SK-N-SH (cell line): ENCODE measurements around the gene RSPO4. TPM values are rescaled to one million over a fixed set of nuclear protein-coding genes. Genes with fewer than 3 reads are reported as not detected.

Experiments
- CTCF ChIA-PET: fragments of 300-600, 350-600 bp; formaldehyde crosslinking; extraction: SDS; loops from one replicate; lab custom pipeline; 2021; lab: Yijun Ruan, JAX
- POLR2A ChIA-PET: fragments of 350-600 bp; sonication (Branson Sonifier 250); formaldehyde crosslinking; extraction: SDS; loops from one replicate; lab custom pipeline; 2020; ENCODE audit warnings: antibody characterized with exemption, inconsistent platforms; lab: Yijun Ruan, JAX
- DNase-seq: peaks from one replicate; pipeline ENCODE4 v3.0.0; 2012
- H2AFZ ChIP-seq: fragments of 200-600 bp; sonication (generic); 2 replicates; pipeline ENCODE4 v1.8.1; 2016; ENCODE audit warnings: antibody characterized with exemption, mild to moderate bottlenecking, low read depth
- H3F3A ChIP-seq: fragments of 200-600 bp; sonication (generic); replicated peaks from 2 replicates; pipeline ENCODE3; 2016; ENCODE audit warnings: antibody characterized with exemption, mild to moderate bottlenecking; ENCODE audit not compliant: insufficient read depth
- H3K27ac ChIP-seq, 2 experiments: fragments of 200-500 bp in 1 of 2; fragments of 200-600 bp in 1 of 2; sonication (Bioruptor generic) in 1 of 2; sonication (generic), shearing (Covaris generic) in 1 of 2; 2 replicates each; pipeline versions ENCODE4 v1.5.1 to v1.6.1; 2014 to 2016; ENCODE audit warnings: low read depth in 2 of 2, inconsistent platforms in 1 of 2, low read length in 1 of 2, mild to moderate bottlenecking in 1 of 2, mixed read lengths in 1 of 2
- H3K27me3 ChIP-seq: fragments of 200-600 bp; sonication (generic), shearing (Covaris generic); 2 replicates; pipeline ENCODE4 v1.6.1; 2016; ENCODE audit warnings: mixed run types; ENCODE audit not compliant: insufficient read depth
- H3K36me3 ChIP-seq, 2 experiments: fragments of 200-500 bp in 1 of 2; fragments of 200-600 bp in 1 of 2; sonication (Bioruptor generic) in 1 of 2; sonication (generic) in 1 of 2; replicated peaks in 1 of 2; 2 replicates each; pipeline versions ENCODE3 to v1.5.1; 2014 to 2016; ENCODE audit warnings: low read length in 1 of 2, mild to moderate bottlenecking in 1 of 2; ENCODE audit not compliant: insufficient read depth in 2 of 2, control insufficient read depth in 1 of 2
- H3K4me1 ChIP-seq, 2 experiments: fragments of 200-500 bp in 1 of 2; fragments of 200-600 bp in 1 of 2; sonication (Bioruptor generic) in 1 of 2; sonication (generic), shearing (Covaris generic) in 1 of 2; 2 replicates each; pipeline versions ENCODE4 v1.5.1 to v1.6.1; 2014 to 2016; ENCODE audit warnings: low read depth in 1 of 2, low read length in 1 of 2, mixed run types in 1 of 2; ENCODE audit not compliant: insufficient read depth in 2 of 2, control insufficient read depth in 1 of 2
- H3K4me2 ChIP-seq: fragments of 200-600 bp; sonication (generic), shearing (Covaris generic); 2 replicates; pipeline ENCODE4 v1.6.1; 2017; ENCODE audit warnings: mixed run types
- H3K4me3 ChIP-seq, 2 experiments: fragments of 200-500 bp in 1 of 2; fragments of 200-600 bp in 1 of 2; sonication (Bioruptor generic) in 1 of 2; sonication (generic), shearing (Covaris generic) in 1 of 2; 2 replicates each; pipeline versions ENCODE4 v1.5.1 to v1.8.1; 2014 to 2016; ENCODE audit warnings: low read depth in 2 of 2, inconsistent platforms in 1 of 2, low read length in 1 of 2, mild to moderate bottlenecking in 1 of 2, mixed read lengths in 1 of 2, moderate library complexity in 1 of 2
- H3K79me2 ChIP-seq: fragments of 200-600 bp; sonication (generic); 2 replicates; pipeline ENCODE4 v1.8.1; 2017; ENCODE audit warnings: mild to moderate bottlenecking; ENCODE audit not compliant: insufficient read depth
- H3K9ac ChIP-seq: fragments of 200-600 bp; sonication (generic); 2 replicates; pipeline ENCODE4 v1.6.1; 2017; ENCODE audit warnings: mixed run types
- H3K9me2 ChIP-seq: fragments of 200-600 bp; sonication (generic); 2 replicates; pipeline ENCODE4 v1.6.1; 2017; ENCODE audit warnings: mixed run types
- H3K9me3 ChIP-seq: fragments of 200-600 bp; sonication (generic); 2 replicates; pipeline ENCODE4 v1.6.1; 2017; ENCODE audit warnings: mixed run types, mild to moderate bottlenecking, moderate library complexity
- H4K20me1 ChIP-seq: fragments of 200-600 bp; sonication (generic); 2 replicates; pipeline ENCODE4 v1.6.1; 2017; ENCODE audit warnings: mild to moderate bottlenecking, mixed run types; ENCODE audit not compliant: insufficient read depth
- CTCF ChIP-seq: fragments of 200-600 bp; sonication (generic); IDR thresholded peaks from 2 replicates; pipeline ENCODE4 v1.6.1; 2017; ENCODE audit warnings: antibody characterized with exemption, mild to moderate bottlenecking, moderate library complexity
- ELF1 ChIP-seq: IDR thresholded peaks from 2 replicates; pipeline ENCODE4 v1.4.0; 2012
- EP300 ChIP-seq, 2 experiments: IDR thresholded peaks; 2 replicates each; pipeline versions ENCODE4 v1.4.0 to v1.6.1; 2012; ENCODE audit warnings: borderline replicate concordance in 1 of 2, low read depth in 1 of 2, low read length in 1 of 2
- GABPA ChIP-seq: IDR thresholded peaks from 2 replicates; pipeline ENCODE4 v1.4.0; 2012; ENCODE audit warnings: low read depth, mild to moderate bottlenecking
- GATA2 ChIP-seq: sonication (generic); formaldehyde crosslinking; IDR thresholded peaks from 2 replicates; pipeline ENCODE4 v1.5.0; 2020; ENCODE audit warnings: mild to moderate bottlenecking, missing genetic modification reagents
- IRF3 ChIP-seq: fragments of 150-350 bp; IDR thresholded peaks from 2 replicates; pipeline ENCODE4 v1.6.1; 2016; ENCODE audit warnings: mild to moderate bottlenecking, low read depth, low read length
- MAX ChIP-seq: IDR thresholded peaks from 2 replicates; pipeline ENCODE4 v1.4.0; 2012; ENCODE audit warnings: low read depth
- MEF2A ChIP-seq: IDR thresholded peaks from 2 replicates; pipeline ENCODE4 v1.4.0; 2012; ENCODE audit warnings: low read depth, borderline replicate concordance
- NFIC ChIP-seq: IDR thresholded peaks from 2 replicates; pipeline ENCODE4 v1.4.0; 2012; ENCODE audit warnings: borderline replicate concordance
- NRF1 ChIP-seq: IDR thresholded peaks from 2 replicates; pipeline ENCODE4 v1.6.1; 2012; ENCODE audit warnings: low read depth, mild to moderate bottlenecking, low read length
- RFX5 ChIP-seq: IDR thresholded peaks from 2 replicates; pipeline ENCODE4 v1.6.1; 2012; ENCODE audit warnings: mild to moderate bottlenecking, improper control_type of control experiment, low read length
- TAF1 ChIP-seq: IDR thresholded peaks from 2 replicates; pipeline ENCODE4 v1.6.1; 2012; ENCODE audit warnings: low read depth, mild to moderate bottlenecking, low read length, moderate library complexity, borderline replicate concordance
- TEAD4 ChIP-seq: IDR thresholded peaks from 2 replicates; pipeline ENCODE4 v1.4.0; 2012; ENCODE audit warnings: mild to moderate bottlenecking, borderline replicate concordance; ENCODE audit not compliant: insufficient read depth
- ZBTB33 ChIP-seq: IDR thresholded peaks from 2 replicates; pipeline ENCODE4 v1.4.0; 2012; ENCODE audit warnings: low read depth, borderline replicate concordance
- WGBS: methylation state at CpG from one replicate; pipeline ENCODE4 v1.1.6; 2017; ENCODE audit warnings: low lambda C conversion rate; 5-methylcytosine and 5-hydroxymethylcytosine counted together
- polyA plus RNA-seq, 3 experiments: library from polyadenylated mRNA; depleted of rRNA; stranded (reverse); fragments of >200 nt; gene quantifications; 2 replicates each; pipeline ENCODE4 v1.2.3, GENCODE V29; 2012

RSPO4 gene
- polyA plus RNA-seq, 1 of the 3 experiments (the other 2 are of a cell fraction), result not detected

- Histone ChIP-seq H3K9ac (no peak overlapping the region), H3K79me2 (no peaks in the 10 kb centered on the region), H3K27ac (no peak overlapping the region), H3F3A (no peaks in the 10 kb centered on the region), H3K9me3 (no peaks in the 10 kb centered on the region), H4K20me1 (no peaks in the 10 kb centered on the region), H3K27me3 (peaks cover 6% of the 10 kb centered on the region; the same call in 1 of the 2 replicates), H2AFZ (no peak overlapping the region), H3K36me3 (no peaks in the 10 kb centered on the region), H3K4me2 (no peak overlapping the region), H3K4me3 (no peak overlapping the region), H3K4me1 (peaks cover 0 to 2% of the 10 kb centered on the region in 2 experiments; a peak in 1 of 4 replicates), H3K9me2 (no peaks in the 10 kb centered on the region)
- ChIA-PET POLR2A (interaction anchor here (1.0 kb wide), 1 partner anchor 73 kb away, joined by 4 read pairs; no protein-coding TSS in a partner anchor), CTCF (interaction anchor here (1.0 to 1.3 kb wide), 4 partner anchors 24 to 102 kb away, joined by 3 read pairs; no protein-coding TSS in a partner anchor)
- DNase-seq, result no peak
- WGBS, result 33% methylated on average over 4 of the region's 4 CpGs
- no peak for TF ChIP-seq NFIC
- no peak for TF ChIP-seq TAF1
- TF ChIP-seq ELF1, result no peak
- no peak for TF ChIP-seq MAX
- TF ChIP-seq RFX5, result no peak
- TF ChIP-seq MEF2A, result no peak
- no peak for TF ChIP-seq IRF3
- TF ChIP-seq CTCF, result no peak
- no peak for TF ChIP-seq TEAD4
- TF ChIP-seq GATA2 (CRISPR knock-in tag), result no peak
- no peak for TF ChIP-seq NRF1
- TF ChIP-seq EP300 (IDR thresholded peaks at IDR 0.05; ENCODE audit: borderline replicate concordance in 1 of 2, low read depth in 1 of 2, low read length in 1 of 2), result no peak
- TF ChIP-seq GABPA, result no peak
- TF ChIP-seq ZBTB33, result no peak
Observed at GRCh38 chr20:917416-917815, 84.7 kb downstream of the RSPO4 start.
